ENCODE data around the gene CDT1. TPM values are rescaled to one million over a fixed set of nuclear protein-coding genes. Genes with fewer than 3 reads are reported as not detected.

Gene CDT1
- total RNA-seq, 1 donor from 2014 or later, result 10.8 TPM

DNA sequence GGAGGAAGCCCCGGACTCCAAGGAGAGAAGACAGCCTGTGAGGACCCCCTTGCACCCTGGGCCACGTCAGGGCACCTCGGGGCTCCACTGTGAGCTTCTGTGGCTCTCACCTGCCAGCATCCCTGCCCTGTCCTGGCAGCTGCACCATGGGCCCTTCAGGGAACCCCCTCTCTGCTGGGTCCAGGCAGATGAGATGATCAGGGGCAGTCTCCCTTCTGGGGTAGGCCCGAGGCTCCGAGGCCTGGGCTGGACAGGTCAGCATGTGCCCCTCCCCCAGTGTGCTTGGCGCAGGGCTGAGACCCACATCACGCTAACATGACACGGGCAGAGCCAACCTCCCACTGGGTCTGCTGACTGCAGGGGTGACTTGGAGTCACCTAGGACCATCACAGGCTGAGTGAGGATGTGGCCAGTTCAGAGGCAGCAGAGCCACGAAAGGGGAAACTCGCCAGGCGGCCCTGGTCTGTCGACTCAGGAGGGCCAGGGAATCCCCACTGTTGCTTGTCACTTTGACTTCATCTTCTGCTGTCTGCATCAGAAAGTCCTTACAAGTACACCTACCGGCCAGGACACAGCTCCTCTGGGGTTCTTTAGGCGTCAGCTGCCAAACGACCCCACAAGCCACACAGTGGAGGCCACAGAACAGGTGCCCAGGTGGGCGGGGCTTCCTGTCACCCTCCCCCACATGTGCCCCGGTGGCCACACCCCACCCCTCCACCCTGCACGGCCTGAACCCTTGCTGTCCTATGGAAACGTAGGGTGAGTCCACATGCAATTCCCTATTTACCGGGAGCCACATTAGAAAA, 50.9 kb downstream of the CDT1 start:
- H3K36me3 ChIP-seq, result peaks cover 0 to 11% of the 10 kb centered on the region in 2 donors
- no peak overlapping the region for H3K27ac ChIP-seq
- no peaks in the 10 kb centered on the region for H3K27me3 ChIP-seq
- peaks cover 43% of the 10 kb centered on the region for H3K4me1 ChIP-seq
- H3K4me3 ChIP-seq, result no peak overlapping the region
- DNase-seq (ENCODE audit: extremely low spot score in 2 of 2), result no peak
- no peaks in the 10 kb centered on the region for H3K9me3 ChIP-seq
- intact Hi-C loops (cut with DNase I), result loop anchor here (5.0 kb wide), 1 partner anchor 37 kb away; no protein-coding TSS in a partner anchor
- TF ChIP-seq POLR2AphosphoS5 (IDR thresholded peaks at IDR 0.05; ENCODE audit: insufficient read depth in 1 of 2, low read depth in 1 of 2) (no peak), POLR2A (IDR thresholded peaks at IDR 0.05) (no peak)
- TF ChIP-seq, protein P1, sequence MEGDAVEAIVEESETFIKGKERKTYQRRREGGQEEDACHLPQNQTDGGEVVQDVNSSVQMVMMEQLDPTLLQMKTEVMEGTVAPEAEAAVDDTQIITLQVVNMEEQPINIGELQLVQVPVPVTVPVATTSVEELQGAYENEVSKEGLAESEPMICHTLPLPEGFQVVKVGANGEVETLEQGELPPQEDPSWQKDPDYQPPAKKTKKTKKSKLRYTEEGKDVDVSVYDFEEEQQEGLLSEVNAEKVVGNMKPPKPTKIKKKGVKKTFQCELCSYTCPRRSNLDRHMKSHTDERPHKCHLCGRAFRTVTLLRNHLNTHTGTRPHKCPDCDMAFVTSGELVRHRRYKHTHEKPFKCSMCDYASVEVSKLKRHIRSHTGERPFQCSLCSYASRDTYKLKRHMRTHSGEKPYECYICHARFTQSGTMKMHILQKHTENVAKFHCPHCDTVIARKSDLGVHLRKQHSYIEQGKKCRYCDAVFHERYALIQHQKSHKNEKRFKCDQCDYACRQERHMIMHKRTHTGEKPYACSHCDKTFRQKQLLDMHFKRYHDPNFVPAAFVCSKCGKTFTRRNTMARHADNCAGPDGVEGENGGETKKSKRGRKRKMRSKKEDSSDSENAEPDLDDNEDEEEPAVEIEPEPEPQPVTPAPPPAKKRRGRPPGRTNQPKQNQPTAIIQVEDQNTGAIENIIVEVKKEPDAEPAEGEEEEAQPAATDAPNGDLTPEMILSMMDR (IDR thresholded peaks at IDR 0.05), result no peak

- peaks cover 45% of the 10 kb centered on the region for H3K4me1 ChIP-seq
- no peak overlapping the region for H3K27ac ChIP-seq
- intact Hi-C loops (cut with DNase I), result no loop called here
- no peak overlapping the region for H3K4me3 ChIP-seq
- TF ChIP-seq POLR2A (IDR thresholded peaks at IDR 0.05) (no peak), POLR2AphosphoS5 (IDR thresholded peaks at IDR 0.05; ENCODE audit: insufficient read depth in 1 of 2, low read depth in 1 of 2) (no peak)
- TF ChIP-seq, protein P1 (IDR thresholded peaks at IDR 0.05), result no peak
- H3K27me3 ChIP-seq, result no peaks in the 10 kb centered on the region
- DNase-seq (ENCODE audit: extremely low spot score in 2 of 2), result no peak
- H3K9me3 ChIP-seq, result no peaks in the 10 kb centered on the region
- H3K36me3 ChIP-seq, result peaks cover 0 to 18% of the 10 kb centered on the region in 2 donors
Measured at GRCh38 chr16:88855176-88855575, 51.6 kb downstream of the CDT1 start.

DNA sequence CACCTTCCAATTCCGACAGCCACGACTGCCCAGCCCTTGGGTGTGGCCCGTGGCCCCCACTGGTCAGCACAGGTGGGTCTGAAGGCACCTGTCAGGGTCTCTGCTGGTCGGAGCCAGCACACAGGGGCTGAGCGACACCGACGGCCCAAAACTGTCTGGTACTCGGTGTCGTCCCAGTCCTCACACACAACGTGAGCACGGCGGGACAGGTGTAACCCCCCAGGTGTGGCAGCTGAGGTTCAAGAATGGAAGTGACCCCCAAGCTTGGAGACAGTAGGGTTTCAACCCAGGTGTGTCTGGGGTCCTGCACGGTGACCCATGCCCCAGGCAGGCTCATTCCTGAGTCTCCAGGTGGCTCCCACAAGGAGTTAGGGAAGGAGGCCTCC, 52.1 kb downstream of the CDT1 start:
- peaks cover 45% of the 10 kb centered on the region for H3K4me1 ChIP-seq
- TF ChIP-seq, protein P1 (IDR thresholded peaks at IDR 0.05), result no peak
- TF ChIP-seq POLR2AphosphoS5 (IDR thresholded peaks at IDR 0.05; ENCODE audit: insufficient read depth in 1 of 2, low read depth in 1 of 2) (no peak), POLR2A (IDR thresholded peaks at IDR 0.05) (no peak)
- peaks cover 0 to 23% of the 10 kb centered on the region in 2 donors for H3K36me3 ChIP-seq
- intact Hi-C loops (cut with DNase I), result no loop called here
- H3K27ac ChIP-seq, result peak overlapping the region; percentile 84
- no peaks in the 10 kb centered on the region for H3K27me3 ChIP-seq
- H3K9me3 ChIP-seq, result no peaks in the 10 kb centered on the region
- H3K4me3 ChIP-seq, result peak overlapping the region; percentile 99
- no peak for DNase-seq (ENCODE audit: extremely low spot score in 2 of 2)

DNA sequence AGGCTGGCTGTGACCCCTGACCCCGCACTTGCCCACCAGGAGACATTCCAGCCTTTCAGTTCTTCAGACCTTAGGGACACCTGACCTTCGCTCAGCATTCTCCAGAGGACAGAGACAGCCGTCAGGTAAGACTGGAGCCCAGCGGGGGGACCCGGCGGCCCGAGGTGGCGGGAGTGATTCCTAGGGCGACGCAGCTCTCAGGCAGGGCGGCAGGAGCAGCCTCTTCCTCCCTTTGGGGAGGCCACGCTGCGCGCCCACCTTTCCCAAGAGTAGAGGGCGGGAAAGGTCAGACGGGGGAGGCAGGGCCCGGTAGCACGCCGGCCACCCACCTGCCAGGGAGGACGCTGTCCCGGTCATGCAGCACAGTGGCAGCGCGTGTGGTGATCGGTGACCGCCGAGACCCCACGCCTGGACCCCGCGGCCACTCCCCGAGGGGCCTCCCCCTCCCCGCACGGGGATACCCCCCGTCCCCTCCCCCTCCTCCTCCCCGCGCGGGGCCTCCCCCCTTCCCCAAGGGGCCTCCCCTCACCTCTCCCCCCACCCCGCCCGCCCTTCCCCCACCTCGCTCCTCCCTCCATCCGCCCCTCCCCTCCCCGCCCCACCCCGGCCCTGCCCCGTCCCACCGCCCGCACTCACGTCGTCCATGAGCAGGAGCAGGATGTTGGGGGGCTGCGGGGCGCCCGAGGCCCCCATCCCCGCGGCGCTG, 52.7 kb downstream of the CDT1 start:
- peak overlapping the region; percentile 99 for H3K4me3 ChIP-seq
- H3K36me3 ChIP-seq, result peaks cover 0 to 29% of the 10 kb centered on the region in 2 donors
- no peaks in the 10 kb centered on the region for H3K27me3 ChIP-seq
- no peak for DNase-seq (ENCODE audit: extremely low spot score in 2 of 2)
- no peaks in the 10 kb centered on the region for H3K9me3 ChIP-seq
- TF ChIP-seq POLR2A (IDR thresholded peaks at IDR 0.05), result no peak
- TF ChIP-seq, protein P1 (IDR thresholded peaks at IDR 0.05), result no peak
- no peak for TF ChIP-seq POLR2AphosphoS5 (IDR thresholded peaks at IDR 0.05; ENCODE audit: insufficient read depth in 1 of 2, low read depth in 1 of 2)
- H3K4me1 ChIP-seq, result peaks cover 45% of the 10 kb centered on the region
- peak overlapping the region; percentile 84 for H3K27ac ChIP-seq
- intact Hi-C loops (cut with DNase I), result no loop called here

All from vagina (tissue), 2 donors.